ENCODE results near the gene SLC4A2. TPM values are rescaled to one million over a fixed set of nuclear protein-coding genes. Genes with fewer than 3 reads are reported as not detected.

SLC4A2 gene
- total RNA-seq, 1 experiment from 2014 or later, result 249 TPM

- DNase-seq, result no peak
- CTCF ChIA-PET, result interaction anchor here (0.7 to 1.5 kb wide), 3 partner anchors 16 to 90 kb away, joined by 3 to 6 read pairs (median 3); partner anchors contain the start of gene ABCB8
- TF ChIP-seq, protein P1, sequence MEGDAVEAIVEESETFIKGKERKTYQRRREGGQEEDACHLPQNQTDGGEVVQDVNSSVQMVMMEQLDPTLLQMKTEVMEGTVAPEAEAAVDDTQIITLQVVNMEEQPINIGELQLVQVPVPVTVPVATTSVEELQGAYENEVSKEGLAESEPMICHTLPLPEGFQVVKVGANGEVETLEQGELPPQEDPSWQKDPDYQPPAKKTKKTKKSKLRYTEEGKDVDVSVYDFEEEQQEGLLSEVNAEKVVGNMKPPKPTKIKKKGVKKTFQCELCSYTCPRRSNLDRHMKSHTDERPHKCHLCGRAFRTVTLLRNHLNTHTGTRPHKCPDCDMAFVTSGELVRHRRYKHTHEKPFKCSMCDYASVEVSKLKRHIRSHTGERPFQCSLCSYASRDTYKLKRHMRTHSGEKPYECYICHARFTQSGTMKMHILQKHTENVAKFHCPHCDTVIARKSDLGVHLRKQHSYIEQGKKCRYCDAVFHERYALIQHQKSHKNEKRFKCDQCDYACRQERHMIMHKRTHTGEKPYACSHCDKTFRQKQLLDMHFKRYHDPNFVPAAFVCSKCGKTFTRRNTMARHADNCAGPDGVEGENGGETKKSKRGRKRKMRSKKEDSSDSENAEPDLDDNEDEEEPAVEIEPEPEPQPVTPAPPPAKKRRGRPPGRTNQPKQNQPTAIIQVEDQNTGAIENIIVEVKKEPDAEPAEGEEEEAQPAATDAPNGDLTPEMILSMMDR (IDR thresholded peaks at IDR 0.05; ENCODE audit: insufficient read depth in 1 of 2, low read depth in 1 of 2, low read length in 1 of 2, severe bottlenecking in 1 of 2, unreplicated experiment in 1 of 2), result no peak
- H3K27ac Mint-ChIP-seq (ENCODE audit: unreplicated experiment), result no peak overlapping the region
- Histone ChIP-seq H3K4me1 (peaks cover 21% of the 10 kb centered on the region), H3K27me3 (replicated peaks; ENCODE audit: control insufficient read depth, insufficient read depth, low read length) (no peaks in the 10 kb centered on the region), H3K9me3 (no peaks in the 10 kb centered on the region), H3K36me3 (ENCODE audit: control insufficient read depth, insufficient read depth, low read length) (no peaks in the 10 kb centered on the region), H3K4me3 (ENCODE audit: low read depth, low read length) (no peak overlapping the region)
- peaks cover 12% of the 10 kb centered on the region for H3K36me3 Mint-ChIP-seq (ENCODE audit: insufficient read depth, unreplicated experiment)
- intact Hi-C loops (cut with micrococcal nuclease; ENCODE audit: unreplicated experiment), result no loop called here
- H3K27me3 Mint-ChIP-seq (ENCODE audit: insufficient read depth, unreplicated experiment), result no peaks in the 10 kb centered on the region
- BruUV-seq (replicated peaks), result no TSS peak
- POLR2A ChIA-PET, result no interaction called here
- H3K9me3 Mint-ChIP-seq (ENCODE audit: unreplicated experiment), result no peaks in the 10 kb centered on the region
- H3K4me1 Mint-ChIP-seq (ENCODE audit: low read depth, unreplicated experiment), result peaks cover 29% of the 10 kb centered on the region
- H3K4me3 Mint-ChIP-seq (ENCODE audit: unreplicated experiment), result no peak overlapping the region
Measured at GRCh38 chr7:151107882-151108281, 48.5 kb downstream of the SLC4A2 start.

- H3K27ac Mint-ChIP-seq (ENCODE audit: unreplicated experiment), result peak overlapping the region; percentile 19
Measured at GRCh38 chr7:151109094-151110048, 50.0 kb downstream of the SLC4A2 start.

More at GRCh38 chr7:151109094-151110048, 50.0 kb downstream of the SLC4A2 start:
- no peak for DNase-seq
- H3K4me1 ChIP-seq, result peaks cover 36% of the 10 kb centered on the region
- peaks cover 37% of the 10 kb centered on the region for H3K4me1 Mint-ChIP-seq (ENCODE audit: low read depth, unreplicated experiment)
- peaks cover 12% of the 10 kb centered on the region for H3K36me3 Mint-ChIP-seq (ENCODE audit: insufficient read depth, unreplicated experiment)
- H3K4me3 Mint-ChIP-seq (ENCODE audit: unreplicated experiment), result no peak overlapping the region
- TF ChIP-seq, protein P1 (IDR thresholded peaks at IDR 0.05; ENCODE audit: insufficient read depth in 1 of 2, low read depth in 1 of 2, low read length in 1 of 2, severe bottlenecking in 1 of 2, unreplicated experiment in 1 of 2), result no peak
- CTCF ChIA-PET, result interaction anchor here (0.6 to 1.5 kb wide), 6 partner anchors 29 to 466 kb away, joined by 3 to 6 read pairs (median 4); partner anchors contain the start of genes ABCB8 and FASTK
- BruUV-seq (replicated peaks), result no TSS peak
- no peaks in the 10 kb centered on the region for H3K36me3 ChIP-seq (ENCODE audit: control insufficient read depth, insufficient read depth, low read length)
- H3K9me3 Mint-ChIP-seq (ENCODE audit: unreplicated experiment), result no peaks in the 10 kb centered on the region
- H3K4me3 ChIP-seq (ENCODE audit: low read depth, low read length), result no peak overlapping the region
- no peaks in the 10 kb centered on the region for H3K9me3 ChIP-seq
- no peaks in the 10 kb centered on the region for H3K27me3 Mint-ChIP-seq (ENCODE audit: insufficient read depth, unreplicated experiment)
- POLR2A ChIA-PET, result no interaction called here
- intact Hi-C loops (cut with micrococcal nuclease; ENCODE audit: unreplicated experiment), result loop anchor here (2.0 to 5.0 kb wide), 4 partner anchors 51 to 211 kb away; partner anchors contain the start of gene SLC4A2
- H3K27me3 ChIP-seq (replicated peaks; ENCODE audit: control insufficient read depth, insufficient read depth, low read length), result no peaks in the 10 kb centered on the region

All from Caco-2 (cell line).